GM03348 (cell line): ENCODE measurements around the gene SLC35F1.
"Not testable (repeated sequence)": the region's sequence is repeated elsewhere in the genome, so short reads cannot be mapped to it uniquely, and the experiment has no call there.

ENCODE experiments used
- DNase-seq: peaks from one replicate; pipeline ENCODE4 v3.0.0; 2012; ENCODE audit warnings: low spot score

The SLC35F1 gene

GRCh38 chr6:117906958-117907600 lies at the start of gene SLC35F1:
Gene SLC35F1 (plus strand): TSS chr6:117907264.
- DNase-seq: peak; percentile 31

- DNase-seq: not testable (repeated sequence)
Measured at GRCh38 chr6:117858601-117859000, 48.5 kb upstream of the SLC35F1 start.

DNA sequence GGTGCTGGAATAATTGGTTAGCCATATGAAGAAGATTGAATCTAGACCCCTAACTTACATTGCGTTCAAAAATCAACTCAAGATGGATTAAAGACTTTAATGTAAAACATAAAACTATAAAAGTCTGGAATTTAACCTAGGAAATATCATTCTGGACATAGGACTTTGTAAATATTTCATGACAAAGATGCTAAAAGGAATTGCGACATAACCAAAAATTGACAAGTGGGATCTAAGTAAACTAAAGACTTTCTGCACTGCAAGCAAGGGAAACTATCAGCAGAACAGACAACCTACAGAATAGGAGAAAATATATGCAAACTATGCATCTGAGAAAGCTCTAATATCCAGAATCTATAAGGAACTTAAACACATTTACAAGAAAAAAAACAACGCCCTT lies 45.5 kb upstream of the SLC35F1 start:
- no peak for DNase-seq

DNA sequence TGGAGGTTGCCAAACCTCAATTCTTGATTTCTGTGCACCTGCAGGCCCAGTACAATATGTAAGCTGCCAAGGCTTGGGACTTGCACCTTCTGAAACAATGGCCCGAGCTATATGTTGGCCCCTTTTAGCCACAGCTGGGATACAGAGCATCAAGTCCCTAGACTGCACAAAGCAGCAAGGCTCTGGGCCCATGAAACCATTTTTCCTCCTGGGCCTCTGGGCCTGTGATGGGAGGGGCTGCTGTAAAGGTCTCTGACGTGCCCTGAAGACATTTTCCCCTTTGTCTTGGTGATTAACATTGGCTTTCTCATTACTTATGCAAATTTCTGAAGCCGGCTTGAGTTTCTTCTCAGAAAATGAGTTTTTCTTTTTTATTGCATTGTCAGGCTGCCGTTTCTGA lies 40.5 kb upstream of the SLC35F1 start:
- DNase-seq: no peak

DNA sequence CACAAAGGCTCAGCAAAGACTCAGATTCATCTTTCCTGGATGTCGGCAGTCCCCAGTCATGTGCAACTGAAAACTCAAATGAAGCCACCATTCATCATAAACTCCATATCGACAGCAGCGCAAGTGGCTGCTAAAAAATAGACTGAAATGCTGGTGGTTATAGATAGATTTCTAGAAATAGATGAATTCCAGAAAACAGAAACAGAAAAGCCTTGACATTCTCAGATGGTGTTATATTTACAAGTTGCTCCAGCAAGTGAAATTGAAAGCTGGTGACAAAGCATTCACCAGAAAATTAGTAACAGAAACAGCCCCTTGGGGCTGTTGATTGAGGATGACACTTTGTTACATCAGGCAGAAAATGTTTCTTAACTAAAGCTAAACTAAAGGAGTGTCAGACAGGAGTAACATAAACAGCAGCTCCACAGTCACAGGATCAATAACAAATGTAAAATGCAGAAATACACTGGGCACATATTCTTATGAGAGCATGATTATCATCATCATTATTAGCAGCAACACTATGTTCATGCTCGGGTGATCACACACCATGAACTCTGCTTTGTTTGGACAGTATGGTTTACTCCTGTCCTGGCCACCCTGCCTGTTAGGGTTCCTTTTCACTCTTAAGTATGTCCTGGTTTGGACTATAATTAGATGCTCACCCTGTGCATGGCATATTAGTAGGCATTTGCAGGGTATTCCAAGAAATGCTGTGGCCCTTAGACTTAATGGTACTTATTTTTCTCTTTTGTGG lies 36.4 kb upstream of the SLC35F1 start:
- DNase-seq: no peak

GRCh38 chr6:117880824-117881223 lies 26.2 kb upstream of the SLC35F1 start:
- DNase-seq: no peak

DNA sequence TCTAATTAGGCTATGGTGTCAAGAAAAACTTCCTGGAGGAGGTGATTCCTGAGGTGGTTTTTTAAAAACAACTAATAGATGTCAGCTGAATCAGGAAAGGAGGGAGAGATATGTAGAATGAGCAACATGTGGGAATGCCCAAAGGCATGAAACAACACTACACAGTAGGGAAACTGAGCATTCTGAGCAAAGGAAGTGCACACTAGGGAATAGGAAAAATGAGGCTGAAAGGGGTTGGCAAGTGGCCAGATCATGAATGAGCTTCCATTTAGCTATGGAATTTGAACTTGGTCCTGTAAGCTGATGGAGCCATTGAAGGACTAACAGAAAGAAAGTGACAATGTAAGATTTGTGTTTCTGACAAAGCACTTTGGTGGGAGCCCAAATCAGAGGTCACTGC lies 16.9 kb upstream of the SLC35F1 start:
- no peak for DNase-seq

GRCh38 chr6:117906507-117906957 lies 532 bp upstream of the SLC35F1 start:
- peak; percentile 60 for DNase-seq

GRCh38 chr6:117907601-117908245 lies 659 bp downstream of the SLC35F1 start:
- peak; percentile 10 for DNase-seq

- DNase-seq: peak; percentile 11
Measured at GRCh38 chr6:117908246-117909068, 1.4 kb downstream of the SLC35F1 start.

DNA sequence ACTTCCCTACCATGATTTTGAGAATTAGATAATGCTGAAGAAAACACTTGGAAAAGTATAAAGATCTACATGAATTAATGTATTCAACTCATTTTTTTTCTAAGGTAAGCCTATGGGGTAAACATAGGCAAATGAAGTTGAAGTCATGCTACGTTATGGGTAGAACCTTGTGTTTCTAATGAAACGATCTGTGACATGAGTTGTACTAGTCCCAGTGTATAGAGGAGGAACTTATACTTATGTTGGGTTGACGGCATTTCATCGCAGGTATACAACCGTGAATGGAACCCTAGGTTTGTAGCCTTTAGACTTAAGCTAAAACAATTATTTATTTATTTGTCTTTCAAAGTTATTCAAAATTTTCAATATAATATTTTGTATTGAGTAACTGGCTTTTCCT lies 2.6 kb downstream of the SLC35F1 start:
- DNase-seq: no peak

DNA sequence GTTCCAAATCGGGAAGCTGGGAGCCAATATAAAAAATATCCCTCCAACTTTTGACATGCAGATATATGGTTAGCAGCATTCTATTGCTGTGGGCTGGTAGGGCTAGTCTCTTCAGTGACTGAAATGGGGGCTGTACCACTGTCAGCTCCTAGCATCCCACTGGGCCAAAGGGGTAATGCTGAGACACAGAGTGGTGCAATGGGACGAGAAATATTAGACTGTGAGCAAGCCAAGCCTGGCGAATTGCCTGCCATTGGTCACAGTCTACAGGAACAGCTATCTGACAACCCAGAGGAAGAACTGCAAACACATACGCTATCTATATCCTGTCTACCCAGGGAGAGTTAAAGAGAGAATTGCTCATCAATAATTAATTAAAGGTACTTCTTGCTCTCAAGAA lies 3.5 kb downstream of the SLC35F1 start:
- no peak for DNase-seq

DNA sequence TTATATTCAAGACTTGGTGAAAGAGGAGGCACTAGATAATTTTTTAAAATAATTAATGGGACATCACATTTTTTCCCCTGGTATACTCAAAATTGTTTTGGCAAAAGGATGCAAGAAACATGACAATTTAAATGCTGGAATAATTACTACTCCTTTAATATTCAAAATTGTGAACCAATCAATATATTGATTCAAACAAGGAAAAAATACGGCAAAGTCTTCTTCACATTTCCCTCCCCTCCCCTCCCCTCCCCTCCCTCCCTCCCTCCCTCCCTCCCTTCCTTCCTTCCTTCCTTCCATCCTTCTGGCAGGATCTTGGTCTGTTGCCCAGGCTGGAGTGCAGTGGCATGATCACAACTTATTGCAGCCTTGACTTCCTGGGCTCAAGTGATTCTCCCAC lies 4.1 kb downstream of the SLC35F1 start:
- no peak for DNase-seq

GRCh38 chr6:117911660-117912059 lies 4.6 kb downstream of the SLC35F1 start:
- DNase-seq: no peak

DNA sequence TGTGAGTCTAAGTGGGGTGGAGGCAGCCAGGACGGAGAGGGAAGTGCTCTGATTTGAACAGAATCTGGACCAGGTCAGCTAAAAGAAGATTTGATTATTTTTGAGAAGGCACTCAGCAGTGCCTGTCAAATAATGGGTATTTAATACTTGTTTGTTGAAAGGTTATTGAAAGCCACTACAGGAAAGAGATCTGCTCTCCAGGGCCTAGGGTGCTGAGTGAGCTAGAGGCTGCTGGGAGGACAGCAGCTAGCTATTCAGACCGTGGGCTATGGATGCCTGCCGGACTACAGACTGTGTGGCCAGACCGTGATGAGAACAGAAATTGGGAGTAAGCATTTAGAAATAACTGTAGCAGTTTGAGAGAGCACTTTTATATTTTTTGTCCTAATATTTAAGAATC lies 8.8 kb downstream of the SLC35F1 start:
- no peak for DNase-seq

DNA sequence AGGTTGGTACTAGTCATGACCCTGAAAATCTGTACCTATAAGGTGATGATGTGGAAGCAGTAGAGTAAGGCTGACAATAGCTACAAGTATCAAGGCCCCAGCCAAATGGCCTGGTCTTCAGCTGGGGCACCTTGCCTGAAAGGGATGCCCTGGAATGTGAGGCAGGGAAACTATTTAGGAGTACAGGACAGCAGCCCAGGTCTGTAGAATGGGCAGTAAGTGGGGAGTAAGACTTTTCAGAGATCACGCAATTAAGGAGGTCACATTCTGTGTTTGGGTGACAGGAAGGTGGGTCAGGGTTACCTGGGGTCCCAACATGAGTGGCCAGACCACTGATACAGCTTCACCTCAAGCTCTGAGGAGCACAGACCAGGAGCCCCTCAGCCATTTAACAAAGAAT lies 9.4 kb downstream of the SLC35F1 start:
- DNase-seq: no peak

DNA sequence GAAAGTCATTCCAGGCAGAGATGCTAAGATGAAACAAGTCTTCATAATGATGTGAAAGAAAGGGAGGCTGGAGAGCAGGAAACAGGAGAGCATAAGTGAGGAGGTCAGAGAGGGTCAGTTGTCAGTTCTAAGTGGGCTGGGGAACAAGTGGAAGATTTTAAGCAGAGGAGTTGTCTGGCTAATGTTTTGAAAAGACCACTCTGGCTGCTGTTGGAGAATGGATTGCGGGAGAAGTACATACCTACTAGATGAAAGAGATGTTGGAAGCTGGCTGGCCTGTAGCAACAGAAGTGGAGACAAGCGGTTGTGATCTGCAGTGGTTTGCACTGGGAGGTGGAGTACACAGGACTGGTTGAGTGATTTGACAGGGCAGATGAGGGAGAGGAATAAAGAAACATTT lies 10.1 kb downstream of the SLC35F1 start:
- no peak for DNase-seq

GRCh38 chr6:117918454-117918853 lies 11.4 kb downstream of the SLC35F1 start:
- DNase-seq: no peak

GRCh38 chr6:117919275-117919674 lies 12.2 kb downstream of the SLC35F1 start:
- DNase-seq: no peak

DNA sequence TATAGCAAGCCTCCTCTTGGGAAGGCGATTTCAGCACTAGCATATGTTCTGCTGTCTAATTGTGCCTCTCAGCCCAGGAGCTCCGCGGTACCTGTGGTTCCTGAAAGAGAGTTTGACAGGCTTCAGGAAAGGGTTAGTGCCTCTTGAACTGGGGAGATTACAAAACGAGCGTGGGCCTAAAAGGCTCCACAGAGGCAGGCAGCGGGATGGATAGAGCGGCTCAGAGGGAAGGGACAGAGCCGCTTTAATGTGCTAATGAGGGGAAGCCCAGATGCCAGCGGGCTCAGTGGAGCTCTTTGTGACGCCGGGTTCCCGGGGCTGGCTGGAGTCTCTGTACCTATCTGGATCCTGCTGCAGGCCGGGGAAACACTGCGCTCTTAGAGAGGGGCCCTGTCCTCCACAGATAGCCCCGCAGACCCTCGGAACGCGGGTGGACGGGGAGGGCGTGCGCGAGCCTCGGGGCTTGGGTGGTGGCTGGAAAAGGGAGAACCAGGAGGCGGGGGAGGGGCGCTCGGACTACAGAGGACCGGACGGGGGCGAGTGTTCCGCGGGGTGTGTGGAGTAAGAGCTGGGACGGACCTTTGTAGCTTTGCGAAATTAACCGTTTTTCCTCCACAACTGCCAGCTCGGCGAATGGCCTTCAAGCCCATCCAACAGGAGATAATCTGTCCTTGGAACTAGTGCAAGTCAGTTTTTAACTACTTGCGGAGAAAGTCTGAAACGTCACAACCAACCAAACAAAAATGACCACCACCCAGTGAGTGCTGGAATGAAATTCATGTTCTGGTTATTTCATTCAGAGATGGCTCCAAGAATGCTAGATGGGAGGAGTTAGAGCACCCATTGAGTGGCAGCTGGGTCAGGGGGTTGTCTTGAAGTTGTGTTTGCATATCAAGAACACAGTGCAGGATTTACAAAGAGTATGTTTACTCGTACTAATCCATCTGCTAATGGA lies 13.0 kb downstream of the SLC35F1 start:
- peak; percentile 13 for DNase-seq

GRCh38 chr6:117924690-117925089 lies 17.6 kb downstream of the SLC35F1 start:
- no peak for DNase-seq
